SU-DHL-6 (cell line): ENCODE data around the gene LIN7B.

Experiments
- H2AFZ ChIP-seq: fragments of 200-600 bp; sonication (generic); 2 replicates; pipeline ENCODE4 v1.6.1; 2014; ENCODE audit warnings: low read depth, mild to moderate bottlenecking, moderate library complexity, mixed read lengths, antibody characterized with exemption, low read length; ENCODE audit not compliant: severe bottlenecking
- H3F3A ChIP-seq: fragments of 200-600 bp; shearing (Covaris generic); 2 replicates; pipeline ENCODE4 v1.6.0; 2016; ENCODE audit warnings: antibody characterized with exemption, mild to moderate bottlenecking; ENCODE audit not compliant: insufficient read depth
- H3K27ac ChIP-seq: fragments of 200-600 bp; sonication (generic); 2 replicates; pipeline ENCODE4 v1.5.1; 2016; ENCODE audit warnings: low read depth, mild to moderate bottlenecking, low read length, moderate library complexity, mixed read lengths
- H3K27me3 ChIP-seq: fragments of 200-600 bp; sonication (generic), shearing (Covaris generic); 2 replicates; pipeline ENCODE4 v1.6.0; 2014; ENCODE audit warnings: mild to moderate bottlenecking, low read length
- H3K36me3 ChIP-seq: fragments of 200-600 bp; sonication (generic); 2 replicates; pipeline ENCODE4 v1.6.1; 2014; ENCODE audit warnings: mild to moderate bottlenecking, low read length, mixed read lengths
- H3K4me2 ChIP-seq: fragments of 300-600, 200-600 bp; shearing (Covaris generic), sonication (generic); 2 replicates; pipeline ENCODE4 v1.6.0; 2014; ENCODE audit warnings: low read length, low read depth, mild to moderate bottlenecking; ENCODE audit not compliant: poor library complexity, severe bottlenecking
- H3K4me3 ChIP-seq: fragments of 200-600 bp; sonication (generic); 2 replicates; pipeline ENCODE4 v1.5.1; 2014; ENCODE audit warnings: antibody characterized with exemption, low read length, mild to moderate bottlenecking, mixed read lengths; ENCODE audit not compliant: insufficient read depth, poor library complexity, severe bottlenecking
- H3K79me2 ChIP-seq: fragments of 200-600 bp; sonication (generic); 2 replicates; pipeline ENCODE4 v1.6.1; 2014; ENCODE audit warnings: mild to moderate bottlenecking, low read length, moderate library complexity; ENCODE audit not compliant: insufficient read depth
- H3K9ac ChIP-seq: fragments of 200-600 bp; sonication (generic); 2 replicates; pipeline ENCODE4 v1.7.0; 2014; ENCODE audit warnings: mild to moderate bottlenecking, low read length
- H3K9me2 ChIP-seq: fragments of 200-600 bp; sonication (generic); replicated peaks from 2 replicates; pipeline ENCODE4 v1.6.1; 2014; ENCODE audit warnings: low read length; ENCODE audit not compliant: insufficient read depth
- H3K9me3 ChIP-seq: fragments of 200-600 bp; sonication (generic); 2 replicates; pipeline ENCODE4 v1.6.1; 2014; ENCODE audit warnings: low read length, mixed read lengths; ENCODE audit not compliant: insufficient read depth
- H4K20me1 ChIP-seq: fragments of 200-600 bp; sonication (generic); 2 replicates; pipeline ENCODE4 v1.6.1; 2014; ENCODE audit warnings: low read depth, mild to moderate bottlenecking, antibody characterized with exemption, low read length, moderate library complexity, mixed read lengths
- CTCF ChIP-seq: fragments of 200-600 bp; sonication (generic); IDR thresholded peaks from one replicate; pipeline ENCODE4 v1.5.1; 2017; ENCODE audit warnings: antibody characterized with exemption, mild to moderate bottlenecking, low read length, moderate library complexity; ENCODE audit not compliant: insufficient read depth, poor library complexity, severe bottlenecking
- EZH2phosphoT487 ChIP-seq: fragments of 200-600 bp; sonication (generic), shearing (Covaris generic); conservative IDR thresholded peaks from 2 replicates; pipeline ENCODE4 v1.6.1; 2018; ENCODE audit warnings: mild to moderate bottlenecking, antibody characterized with exemption, low read length, moderate library complexity, mixed read lengths

The LIN7B gene

GRCh38 chr19:49104229-49104864, 9.8 kb upstream of the LIN7B start:
- Histone ChIP-seq H3K9ac (no peak overlapping the region), H3K27me3 (no peaks in the 10 kb centered on the region), H3K9me2 (no peaks in the 10 kb centered on the region), H2AFZ (no peak overlapping the region), H3K27ac (no peak overlapping the region), H3K9me3 (no peaks in the 10 kb centered on the region), H3K79me2 (no peaks in the 10 kb centered on the region), H3K36me3 (peaks cover 3% of the 10 kb centered on the region; the same call in 1 of the 2 replicates), H3F3A (peaks cover 2% of the 10 kb centered on the region), H4K20me1 (no peaks in the 10 kb centered on the region; the same call in 1 of the 2 replicates), H3K4me3 (no peak overlapping the region), H3K4me2 (no peak overlapping the region)
- TF ChIP-seq EZH2phosphoT487 (no peak), CTCF (no peak)

DNA sequence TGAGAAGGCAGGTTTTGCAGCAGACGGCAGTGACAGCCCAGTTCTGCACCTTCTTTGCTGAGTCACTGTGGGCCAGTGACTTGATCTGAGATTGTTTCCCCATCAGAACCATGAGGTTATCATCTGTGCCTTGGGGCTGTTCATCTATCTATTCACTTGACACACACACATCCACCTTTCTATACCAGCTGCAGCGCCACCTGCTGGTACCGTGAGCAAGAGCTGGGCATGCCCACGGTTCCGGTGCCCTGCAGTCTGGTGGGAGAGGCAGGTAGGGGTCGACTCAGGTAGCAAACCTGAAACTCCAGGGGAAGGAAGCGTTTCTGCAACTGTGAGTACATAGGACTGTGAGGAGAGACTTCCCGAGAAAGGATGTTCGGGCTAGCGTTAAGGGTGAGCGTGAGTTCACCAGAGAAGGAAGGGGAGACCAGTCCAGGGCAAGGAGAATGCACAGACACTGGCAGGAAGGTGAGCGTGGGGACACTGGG, 7.5 kb upstream of the LIN7B start:
- Histone ChIP-seq H3F3A (peaks cover 18% of the 10 kb centered on the region), H3K4me2 (no peak overlapping the region), H3K4me3 (no peak overlapping the region), H3K27me3 (no peaks in the 10 kb centered on the region), H3K9me3 (no peaks in the 10 kb centered on the region), H3K9me2 (no peaks in the 10 kb centered on the region), H3K79me2 (no peaks in the 10 kb centered on the region), H3K36me3 (peaks cover 3% of the 10 kb centered on the region; the same call in 1 of the 2 replicates), H4K20me1 (no peaks in the 10 kb centered on the region; the same call in 1 of the 2 replicates), H3K27ac (no peak overlapping the region), H2AFZ (no peak overlapping the region), H3K9ac (no peak overlapping the region)
- TF ChIP-seq EZH2phosphoT487 (no peak), CTCF (peak; percentile 97)

- Histone ChIP-seq H3K9me3 (no peaks in the 10 kb centered on the region), H3K79me2 (no peaks in the 10 kb centered on the region), H3K27ac (no peak overlapping the region), H3K4me2 (no peak overlapping the region), H2AFZ (no peak overlapping the region), H4K20me1 (no peaks in the 10 kb centered on the region; the same call in 1 of the 2 replicates), H3K9ac (no peak overlapping the region), H3F3A (peaks cover 18% of the 10 kb centered on the region), H3K4me3 (no peak overlapping the region), H3K9me2 (no peaks in the 10 kb centered on the region), H3K36me3 (peaks cover 3% of the 10 kb centered on the region; the same call in 1 of the 2 replicates), H3K27me3 (no peaks in the 10 kb centered on the region)
- TF ChIP-seq EZH2phosphoT487 (no peak), CTCF (no peak)
Measured at GRCh38 chr19:49107625-49108459, 6.3 kb upstream of the LIN7B start.
